Hindlimb muscle (tissue), 1 donor: ENCODE data around the gene SPATA13. TPM values are rescaled to one million over a fixed set of nuclear protein-coding genes. Genes with fewer than 3 reads are reported as not detected.
"Not testable (repeated sequence)": the region's sequence is repeated elsewhere in the genome, so short reads cannot be mapped to it uniquely, and the experiment has no call there.

Experiments used
- DNase-seq: peaks from one replicate; pipeline ENCODE4 v3.0.0-alpha.2; 2013
- polyA plus RNA-seq: library from polyadenylated mRNA; unstranded; fragments of 120-200 nt; gene quantifications from one replicate; pipeline ENCODE4 v1.2.1, GENCODE V29; 2013; ENCODE audit not compliant: insufficient read length

Gene SPATA13
- polyA plus RNA-seq, 1 donor: 2.5 TPM

DNA sequence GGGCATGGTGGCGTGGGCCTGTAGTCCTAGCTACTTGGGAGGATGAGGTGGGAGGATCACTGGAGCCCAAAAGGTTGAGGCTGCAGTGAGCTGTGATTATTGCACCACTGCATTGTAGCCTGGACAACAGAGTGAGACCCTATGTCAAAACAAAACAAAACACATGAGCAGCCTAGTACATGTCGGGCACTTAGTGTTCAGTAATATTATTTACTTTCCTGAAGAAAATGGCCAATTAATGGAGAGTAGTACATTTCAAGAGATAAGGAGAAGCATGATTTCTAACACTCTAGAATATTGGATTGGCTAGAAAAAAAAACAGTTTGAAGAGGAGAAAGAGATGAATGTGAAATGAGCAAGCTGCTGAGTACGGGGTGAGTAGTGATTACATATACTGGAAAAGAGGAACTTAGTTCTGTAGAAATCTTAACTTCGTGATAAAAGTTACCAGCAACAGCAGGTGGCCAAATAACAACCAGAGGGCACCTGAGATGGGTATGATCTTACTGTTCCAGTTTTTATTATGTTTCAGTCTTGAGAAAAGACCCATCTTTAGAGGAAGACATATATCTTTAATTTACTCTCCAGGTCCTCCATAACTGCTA lies 36.2 kb downstream of the SPATA13 start:
- DNase-seq: no peak

- peak; percentile 16 for DNase-seq
These were observed 38.5 kb downstream of the SPATA13 start for GRCh38 chr13:24199016-24199415.

GRCh38 chr13:24202215-24202614 lies 41.7 kb downstream of the SPATA13 start:
- DNase-seq: no peak

DNA sequence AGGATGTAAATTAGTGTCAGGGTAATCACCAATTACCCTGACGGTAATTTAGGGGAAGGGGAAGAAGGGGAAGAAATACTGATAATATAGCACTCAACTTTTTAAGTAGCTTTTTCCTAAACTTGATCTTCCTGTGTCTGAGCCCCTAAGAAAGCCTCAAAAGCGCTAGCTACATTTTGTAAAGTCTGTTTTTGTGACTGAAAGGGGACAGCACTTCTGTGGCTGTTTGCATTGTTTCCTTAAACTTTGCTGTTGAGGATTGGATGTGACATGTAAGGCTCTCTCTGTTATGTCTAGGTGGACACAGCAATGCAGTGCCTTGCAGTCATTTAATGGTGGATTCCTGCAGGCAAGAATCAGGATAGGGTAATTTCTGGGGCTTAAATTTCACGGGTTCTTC lies 42.8 kb downstream of the SPATA13 start:
- no peak for DNase-seq

- DNase-seq: no peak
These were observed 43.3 kb downstream of the SPATA13 start for GRCh38 chr13:24203811-24204210.

DNA sequence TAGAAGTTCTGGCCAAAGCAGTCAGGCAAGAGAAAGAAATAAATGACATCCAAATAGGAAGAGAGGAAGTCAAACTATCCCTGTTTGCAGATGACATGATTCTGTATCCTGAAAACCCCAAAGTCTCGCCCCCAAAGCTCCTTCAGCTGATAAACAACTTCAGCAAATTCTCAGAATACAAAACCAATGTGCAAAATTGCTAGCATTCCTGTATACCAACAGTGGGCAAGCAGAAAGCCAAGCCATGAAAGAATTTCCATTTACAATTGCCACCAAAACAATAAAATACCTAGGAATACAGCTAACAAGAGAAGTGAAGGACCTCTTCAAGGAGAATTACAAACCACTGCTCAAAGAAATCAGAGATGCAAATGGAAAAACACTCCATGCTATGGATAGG lies 44.6 kb downstream of the SPATA13 start:
- not testable (repeated sequence) for DNase-seq

GRCh38 chr13:24207841-24208667 lies 47.5 kb downstream of the SPATA13 start:
- peak; percentile 20 for DNase-seq

GRCh38 chr13:24209138-24209537 lies 48.6 kb downstream of the SPATA13 start:
- no peak for DNase-seq

DNA sequence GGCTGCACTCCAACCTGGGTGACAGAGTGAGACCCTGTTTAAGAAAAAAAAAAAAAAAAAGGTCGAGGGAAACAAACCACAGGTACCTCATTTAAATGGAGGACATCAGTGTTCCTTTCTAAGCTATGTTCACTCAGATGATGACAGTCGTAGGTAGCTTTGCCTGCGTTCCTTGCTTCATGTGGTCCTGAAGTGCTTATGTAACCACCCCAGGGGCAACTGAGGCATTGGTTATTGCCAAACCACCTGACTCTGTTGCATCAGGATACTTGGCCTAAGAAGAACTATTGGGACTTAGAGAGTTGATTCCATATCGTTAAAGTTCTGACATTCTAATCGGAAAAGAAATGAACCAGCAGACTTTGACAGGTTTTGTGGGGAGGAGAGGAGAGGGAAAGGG lies 51.7 kb downstream of the SPATA13 start:
- no peak for DNase-seq

DNA sequence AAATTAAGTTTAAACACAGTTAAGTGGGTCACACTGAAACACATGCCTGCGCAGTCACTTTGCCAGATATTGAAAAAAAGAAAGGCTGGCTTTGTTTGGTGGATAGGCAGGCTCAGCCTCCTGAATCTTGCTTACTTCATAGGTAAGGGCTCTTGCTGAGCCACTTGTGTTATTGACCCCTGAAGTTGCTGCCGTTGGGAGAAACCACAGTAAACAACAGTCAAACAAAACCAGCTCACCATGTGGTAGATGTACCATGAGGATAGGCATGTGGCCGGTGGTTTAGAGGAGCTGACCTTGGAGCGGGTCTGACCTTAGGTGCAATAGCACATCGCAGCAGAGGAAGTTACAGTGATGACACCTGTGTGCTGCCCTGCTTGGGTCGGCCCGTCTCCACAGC lies 52.2 kb downstream of the SPATA13 start:
- no peak for DNase-seq

DNA sequence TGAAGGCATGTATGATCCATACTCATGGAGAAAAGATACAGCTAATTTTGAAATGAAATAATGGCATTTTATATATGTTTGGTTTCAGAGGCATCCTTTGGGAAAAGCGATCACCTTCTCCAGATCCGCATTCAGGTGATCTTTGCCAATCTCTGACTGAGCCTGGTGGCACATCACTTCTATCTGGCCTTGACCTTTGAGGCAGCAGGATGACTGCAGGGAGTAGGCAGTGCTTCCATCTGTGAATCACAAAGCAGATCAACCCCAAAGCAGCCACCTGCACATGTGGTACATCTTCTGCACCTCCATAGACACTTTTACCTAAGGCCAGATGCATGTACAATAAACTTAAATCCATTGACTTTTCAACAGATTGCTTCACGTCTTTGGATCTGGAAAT lies 53.4 kb downstream of the SPATA13 start:
- DNase-seq: no peak

DNA sequence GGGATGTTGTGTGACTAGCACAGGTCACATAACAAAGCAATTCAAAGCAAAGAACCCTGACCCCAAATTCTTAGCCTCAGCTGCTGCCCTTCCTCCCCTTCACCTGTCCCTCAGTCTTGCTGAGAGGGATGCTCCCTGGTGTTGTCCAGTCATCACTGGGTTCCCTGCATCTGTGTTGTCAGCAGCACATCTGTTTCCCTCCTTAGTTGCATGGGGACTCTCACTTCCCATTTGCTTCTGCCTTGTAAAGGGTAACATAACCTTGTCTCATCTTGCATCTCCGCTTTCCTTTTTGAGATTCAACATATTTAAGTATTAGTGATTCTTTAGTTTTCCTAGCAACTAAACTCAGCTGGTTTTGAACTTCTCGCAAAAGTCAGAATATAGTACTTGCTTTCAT lies 54.0 kb downstream of the SPATA13 start:
- no peak for DNase-seq

GRCh38 chr13:24215126-24215525 lies 54.6 kb downstream of the SPATA13 start:
- DNase-seq: no peak

DNA sequence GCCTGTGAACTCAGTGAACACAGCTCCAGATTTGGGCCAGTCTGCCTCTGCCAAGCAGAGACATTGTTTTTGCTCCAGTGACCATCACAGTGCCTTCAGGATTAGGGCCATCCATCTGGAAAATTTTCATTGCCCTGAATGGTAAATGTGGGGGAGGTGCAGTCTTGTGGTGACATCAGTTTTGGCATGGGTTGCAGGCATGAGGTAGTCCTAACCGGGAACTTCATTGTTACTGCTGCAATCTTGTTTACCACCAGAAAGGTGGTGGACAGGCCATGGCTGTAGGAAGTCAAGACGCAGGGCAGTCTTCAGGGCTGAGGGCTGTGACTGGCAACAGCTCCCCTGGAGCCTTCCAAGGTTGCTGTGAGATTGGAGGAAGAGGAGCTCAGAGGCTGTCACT lies 55.2 kb downstream of the SPATA13 start:
- peak; percentile 32 for DNase-seq

GRCh38 chr13:24216176-24216575 lies 55.7 kb downstream of the SPATA13 start:
- DNase-seq: no peak

DNA sequence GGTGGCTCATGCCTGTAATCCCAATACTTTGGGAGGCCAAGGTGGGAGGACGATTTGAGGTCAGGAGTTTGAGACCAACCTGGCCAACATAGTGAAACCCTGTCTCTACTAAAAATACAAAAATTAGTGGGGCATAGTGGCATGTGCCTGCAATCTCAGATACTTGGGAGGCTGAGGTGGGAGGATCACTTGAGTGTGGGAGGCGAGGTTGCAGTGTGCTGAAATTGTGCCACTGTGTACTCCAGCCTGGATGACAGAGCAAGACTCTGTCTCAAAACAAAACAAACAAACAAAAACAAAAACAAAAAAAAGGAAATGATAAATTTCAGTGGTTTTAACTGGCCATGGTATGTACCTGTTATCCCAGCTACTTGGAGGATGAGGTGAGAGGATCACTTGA lies 56.3 kb downstream of the SPATA13 start:
- not testable (repeated sequence) for DNase-seq

DNA sequence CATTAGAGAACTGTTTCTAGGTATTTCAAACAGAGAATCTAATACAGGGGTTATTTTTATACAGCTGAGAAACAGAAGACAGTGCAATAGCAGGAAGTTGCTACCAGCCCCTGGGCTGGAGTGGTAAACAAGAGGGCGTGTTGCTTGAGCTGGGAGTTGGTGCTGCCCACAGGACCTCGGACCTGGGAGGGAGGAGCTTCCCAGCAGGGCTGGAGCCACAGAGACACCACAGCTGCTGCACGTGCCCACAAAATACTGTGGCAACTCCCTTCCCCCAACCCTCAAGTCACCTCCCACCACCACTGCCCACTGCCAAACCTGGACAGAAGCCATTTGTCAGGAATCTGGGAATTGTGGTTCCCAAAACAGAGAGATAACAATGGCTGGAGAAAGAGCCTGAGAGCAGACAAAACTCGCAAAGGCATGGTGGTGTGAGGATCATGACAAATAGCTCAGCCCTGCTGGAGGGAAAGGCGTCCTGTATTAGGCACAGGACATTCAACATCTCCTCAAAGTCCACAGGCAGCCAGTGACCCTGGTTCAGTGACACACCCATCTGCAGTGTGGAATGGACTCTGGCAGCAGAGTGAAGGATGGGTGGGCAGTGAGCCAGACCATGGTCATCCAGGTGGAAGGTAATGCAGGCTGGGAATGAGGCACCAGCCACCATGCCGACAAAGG lies 57.2 kb downstream of the SPATA13 start:
- DNase-seq: no peak

DNA sequence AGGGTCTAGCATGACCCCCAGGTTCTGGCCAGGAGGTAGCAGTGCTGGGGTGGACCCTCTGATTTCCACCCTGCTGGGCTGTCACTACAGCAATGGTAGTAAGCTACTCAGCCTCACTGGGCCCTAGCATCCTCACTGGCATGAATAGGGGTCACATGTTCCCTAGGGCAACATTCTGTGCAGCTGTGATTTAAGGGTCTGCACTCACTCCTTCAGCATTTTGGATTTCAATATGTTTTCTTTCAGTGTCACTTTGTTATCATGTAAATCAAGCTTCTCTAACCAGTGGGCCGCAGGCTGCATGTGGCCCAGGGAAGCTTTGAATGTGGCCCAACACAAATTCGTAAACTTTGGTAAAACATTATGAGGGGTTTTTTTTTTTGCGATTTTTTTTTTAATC lies 57.8 kb downstream of the SPATA13 start:
- no peak for DNase-seq

DNA sequence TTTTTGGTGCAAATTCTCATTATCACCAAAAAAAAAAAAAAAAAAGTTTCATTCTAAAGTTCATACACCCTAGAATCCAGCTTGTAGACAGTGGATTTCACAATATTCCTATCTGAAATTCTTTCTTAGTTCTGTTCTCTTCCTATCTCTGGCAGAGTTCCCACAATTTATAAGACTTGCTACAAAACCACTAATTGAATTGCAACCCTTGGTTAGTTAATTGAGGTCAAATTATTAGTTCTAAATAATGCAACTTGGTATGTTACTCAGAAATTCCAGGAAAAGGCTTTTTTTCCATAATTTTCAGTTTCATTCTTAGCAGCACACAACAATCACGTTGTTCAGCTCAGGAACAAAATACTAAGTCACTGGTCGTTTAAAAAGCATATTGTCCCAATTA lies 58.5 kb downstream of the SPATA13 start:
- DNase-seq: no peak

- DNase-seq: peak; percentile 67
These were observed 59.7 kb downstream of the SPATA13 start for GRCh38 chr13:24220086-24220703.

- no peak for DNase-seq
These were observed 60.5 kb downstream of the SPATA13 start for GRCh38 chr13:24221007-24221406.

DNA sequence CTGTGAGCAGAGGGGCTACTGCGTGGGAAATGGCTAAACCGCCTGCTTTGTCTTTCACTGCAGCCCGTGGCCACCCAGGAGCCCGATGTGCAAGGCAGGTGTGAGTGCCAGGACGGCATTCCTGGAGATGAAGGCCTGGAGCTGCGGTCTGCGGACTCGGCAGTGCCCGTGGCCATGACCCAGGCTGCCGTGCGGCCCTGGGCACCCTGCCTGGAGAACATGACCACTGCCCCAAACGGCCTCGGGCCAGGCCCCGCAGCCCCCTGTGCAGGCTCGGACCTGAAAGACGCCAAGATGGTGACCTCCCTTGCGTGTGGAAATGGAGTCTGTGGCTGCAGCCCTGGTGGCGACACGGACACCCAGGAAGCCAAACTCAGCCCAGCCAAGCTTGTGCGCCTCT lies 62.2 kb downstream of the SPATA13 start:
- no peak for DNase-seq
